Muscle of leg (tissue), 11 donors: ENCODE measurements around the gene ADAMTSL1. TPM values are rescaled to one million over a fixed set of nuclear protein-coding genes. Genes with fewer than 3 reads are reported as not detected.

ENCODE experiments used
- DNase-seq: peaks from one replicate; pipeline ENCODE4 v3.0.0; 2013
- H3K27ac ChIP-seq: one replicate; pipeline ENCODE4 v1.5.1; 2013; ENCODE audit warnings: mild to moderate bottlenecking, low read length, control low read depth
- H3K27me3 ChIP-seq: one replicate; pipeline ENCODE4 v1.6.1; 2013; ENCODE audit warnings: low read length; ENCODE audit not compliant: control insufficient read depth, insufficient read depth
- H3K36me3 ChIP-seq: one replicate; pipeline ENCODE4 v1.6.1; 2013; ENCODE audit warnings: low read length; ENCODE audit not compliant: control insufficient read depth, insufficient read depth
- H3K4me1 ChIP-seq: one replicate; pipeline ENCODE4 v1.6.1; 2013; ENCODE audit warnings: low read length; ENCODE audit not compliant: control insufficient read depth, insufficient read depth
- H3K4me3 ChIP-seq: one replicate; pipeline ENCODE4 v1.5.1; 2013; ENCODE audit warnings: low read length, control low read depth
- H3K9me3 ChIP-seq: replicated peaks from 2 replicates; pipeline ENCODE4 v1.6.1; 2013; ENCODE audit warnings: low read depth, low read length; ENCODE audit not compliant: control insufficient read depth
- WGBS: methylation state at CpG from one replicate; pipeline ENCODE4 v1.1.5; 2013; ENCODE audit warnings: missing lambda C conversion rate; ENCODE audit not compliant: insufficient coverage; 5-methylcytosine and 5-hydroxymethylcytosine counted together
- polyA plus RNA-seq, 8 donors: library from polyadenylated mRNA; unstranded; fragments of 120-200 nt; gene quantifications; one replicate each; pipeline versions ENCODE4 v1.2.1 to v1.2.3, GENCODE V29; 2013; ENCODE audit warnings: inconsistent platforms in 1 of 8, low replicate concordance in 1 of 8; ENCODE audit not compliant: insufficient read length in 8 of 8, insufficient read depth in 1 of 8
- total RNA-seq: library from RNA; stranded (reverse); fragments of 120-200 nt; gene quantifications from one replicate; pipeline ENCODE4 v1.2.4, GENCODE V29; 2013

Gene ADAMTSL1
- total and polyA plus RNA-seq, 9 donors = 9.9 to 32.9 (median 20.1) TPM

DNA sequence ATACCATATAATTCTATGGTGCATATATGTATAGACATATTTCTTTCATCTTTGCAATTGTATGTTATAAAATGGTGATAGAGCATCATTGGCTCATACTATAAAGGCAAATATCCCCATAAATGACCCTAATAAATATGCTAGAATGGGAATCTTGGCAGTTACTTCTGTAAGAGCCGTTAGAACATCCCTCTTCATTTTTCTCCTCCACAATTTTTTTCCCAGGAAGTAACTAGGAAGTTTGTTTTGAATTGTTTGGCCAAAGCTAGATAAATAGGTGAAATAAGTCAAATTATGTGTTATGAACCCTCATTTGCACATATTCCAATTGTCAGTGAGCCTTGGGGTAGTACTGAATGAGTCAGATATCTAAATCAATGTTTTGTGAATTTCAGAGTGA lies 209.9 kb downstream of the ADAMTSL1 start:
- Histone ChIP-seq H3K36me3 (no peaks in the 10 kb centered on the region), H3K27ac (no peak overlapping the region), H3K9me3 (no peaks in the 10 kb centered on the region), H3K27me3 (no peaks in the 10 kb centered on the region), H3K4me3 (no peak overlapping the region), H3K4me1 (no peaks in the 10 kb centered on the region)
- no peak for DNase-seq
- no CpG with 5 or more reads among the region's 1 CpG for WGBS

DNA sequence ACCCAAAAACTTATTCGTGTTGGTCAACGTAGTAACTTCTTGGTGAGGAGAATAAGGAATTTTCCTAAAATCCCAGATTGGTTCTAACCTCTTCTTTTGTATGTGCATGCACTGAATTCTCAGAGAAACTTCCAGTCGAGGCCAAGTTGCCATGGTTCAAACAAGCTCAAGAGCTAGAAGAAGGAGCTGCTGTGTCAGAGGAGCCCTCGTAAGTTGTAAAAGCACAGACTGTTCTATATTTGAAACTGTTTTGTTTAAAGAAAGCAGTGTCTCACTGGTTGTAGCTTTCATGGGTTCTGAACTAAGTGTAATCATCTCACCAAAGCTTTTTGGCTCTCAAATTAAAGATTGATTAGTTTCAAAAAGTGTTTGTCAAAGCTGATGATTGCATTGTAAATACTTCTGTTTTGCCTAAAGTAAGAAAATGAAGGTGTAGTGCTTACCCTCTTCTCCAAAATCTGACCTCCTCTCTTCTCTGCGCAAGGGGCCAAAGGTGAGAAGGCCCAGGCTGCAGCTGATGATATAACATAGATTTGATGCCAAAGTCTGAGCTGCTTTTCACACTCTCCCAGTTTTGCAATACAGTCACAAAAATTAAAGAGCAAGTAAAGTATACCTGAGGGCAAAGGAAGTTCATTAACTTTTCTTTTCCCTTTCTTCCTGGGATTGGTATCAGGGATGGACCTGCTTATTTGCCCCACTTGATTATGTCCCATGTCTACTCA lies 210.8 kb downstream of the ADAMTSL1 start:
- Histone ChIP-seq H3K27ac (no peak overlapping the region), H3K27me3 (no peaks in the 10 kb centered on the region), H3K9me3 (no peaks in the 10 kb centered on the region), H3K36me3 (no peaks in the 10 kb centered on the region), H3K4me3 (no peak overlapping the region), H3K4me1 (no peaks in the 10 kb centered on the region)
- WGBS = 83% methylated on average over 1 of the region's 5 CpGs
- DNase-seq = no peak

DNA sequence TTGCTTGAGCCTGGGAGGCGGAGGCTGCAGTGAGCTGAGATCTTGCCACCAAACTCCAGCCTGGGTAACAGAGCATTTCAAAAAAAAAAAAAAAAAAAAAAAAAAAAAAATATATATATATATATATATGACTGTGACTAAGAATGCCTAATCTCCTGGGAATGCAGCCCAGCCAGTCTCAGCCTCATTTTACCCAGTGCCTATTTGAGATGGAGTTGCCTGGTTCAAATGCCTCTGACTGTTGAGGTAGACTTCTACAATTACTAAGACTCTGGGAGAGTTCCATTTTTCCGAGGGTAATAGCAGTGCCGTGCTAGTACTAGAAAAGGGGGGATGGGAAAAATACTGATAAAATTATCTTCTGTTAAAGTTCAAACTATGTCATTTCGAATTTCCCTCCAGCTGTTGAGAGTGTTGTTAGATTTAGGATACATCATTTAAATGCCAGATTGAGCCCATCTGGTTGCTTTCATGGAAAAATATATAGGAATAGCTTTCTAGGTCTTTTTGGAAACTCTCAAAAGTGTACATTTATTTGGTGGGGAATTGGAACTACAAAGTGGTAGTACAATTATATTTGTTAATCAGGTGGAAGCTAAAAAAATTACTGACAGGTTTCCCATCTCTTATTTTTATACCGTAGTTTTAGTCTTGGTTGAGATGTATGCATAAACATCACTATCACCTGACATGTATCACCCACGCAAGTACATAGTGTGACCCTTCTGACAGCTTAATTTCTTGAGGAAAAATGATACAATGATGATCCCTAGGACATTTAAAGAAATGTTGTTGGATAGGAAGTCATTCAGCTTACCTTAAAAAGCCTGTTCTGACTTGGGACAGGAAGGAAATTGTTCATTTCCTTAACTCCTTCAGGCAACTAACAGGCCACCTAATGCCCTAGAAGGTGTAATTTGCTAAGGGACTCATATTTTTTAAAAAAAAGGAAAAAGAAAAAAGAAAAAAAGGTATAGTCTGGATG lies 214.9 kb downstream of the ADAMTSL1 start:
- WGBS = no CpG with 5 or more reads among the region's 6 CpGs
- DNase-seq = no peak
- Histone ChIP-seq H3K4me1 (no peaks in the 10 kb centered on the region), H3K27me3 (no peaks in the 10 kb centered on the region), H3K4me3 (no peak overlapping the region), H3K36me3 (no peaks in the 10 kb centered on the region), H3K27ac (no peak overlapping the region), H3K9me3 (no peaks in the 10 kb centered on the region)

DNA sequence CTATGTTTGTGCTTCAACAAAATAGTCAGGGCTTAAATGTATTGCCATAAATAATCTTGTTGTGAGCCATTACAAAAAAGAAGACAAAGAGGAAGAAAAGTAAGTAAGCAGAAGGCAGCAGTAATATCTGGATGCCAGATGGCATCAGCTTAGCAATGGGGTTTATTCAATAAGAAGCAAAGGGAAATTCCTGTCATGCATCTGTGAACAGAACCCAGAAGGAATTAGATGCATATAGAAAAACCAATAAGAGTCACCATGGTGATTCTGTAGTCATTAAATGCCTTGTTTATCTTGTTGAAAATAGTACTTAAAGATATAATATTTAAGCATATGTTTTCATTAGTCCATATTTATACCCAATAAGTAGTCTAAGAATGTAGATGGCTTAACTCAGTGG lies 216.0 kb downstream of the ADAMTSL1 start:
- no peaks in the 10 kb centered on the region for H3K4me1 ChIP-seq
- H3K9me3 ChIP-seq = peaks cover 7% of the 10 kb centered on the region
- H3K27me3 ChIP-seq = no peaks in the 10 kb centered on the region
- no peak overlapping the region for H3K4me3 ChIP-seq
- no peaks in the 10 kb centered on the region for H3K36me3 ChIP-seq
- no peak overlapping the region for H3K27ac ChIP-seq
- DNase-seq = no peak

DNA sequence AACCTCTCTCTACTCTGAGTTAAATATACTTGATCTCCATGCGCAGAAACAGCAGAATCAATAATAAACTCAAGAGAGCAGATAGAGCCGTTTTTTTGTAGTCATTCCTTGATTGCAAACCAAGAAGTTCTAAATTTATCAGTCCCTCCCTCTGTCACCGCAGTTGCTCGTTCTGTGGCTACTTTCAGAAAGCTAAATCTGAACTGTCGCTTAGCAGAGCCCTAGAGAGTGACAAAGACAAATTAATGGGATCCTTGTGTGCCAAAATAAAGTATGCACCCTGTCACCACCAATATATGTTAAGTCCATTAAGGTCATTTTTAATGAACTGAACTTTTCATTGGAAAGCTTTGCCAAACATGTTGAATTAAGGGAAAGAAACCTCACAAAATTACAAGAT lies 218.3 kb downstream of the ADAMTSL1 start:
- H3K27me3 ChIP-seq = no peaks in the 10 kb centered on the region
- H3K27ac ChIP-seq = no peak overlapping the region
- H3K36me3 ChIP-seq = no peaks in the 10 kb centered on the region
- H3K4me3 ChIP-seq = no peak overlapping the region
- WGBS = 64% methylated on average over 2 of the region's 5 CpGs
- H3K9me3 ChIP-seq = peaks cover 18% of the 10 kb centered on the region
- no peaks in the 10 kb centered on the region for H3K4me1 ChIP-seq
- no peak for DNase-seq

DNA sequence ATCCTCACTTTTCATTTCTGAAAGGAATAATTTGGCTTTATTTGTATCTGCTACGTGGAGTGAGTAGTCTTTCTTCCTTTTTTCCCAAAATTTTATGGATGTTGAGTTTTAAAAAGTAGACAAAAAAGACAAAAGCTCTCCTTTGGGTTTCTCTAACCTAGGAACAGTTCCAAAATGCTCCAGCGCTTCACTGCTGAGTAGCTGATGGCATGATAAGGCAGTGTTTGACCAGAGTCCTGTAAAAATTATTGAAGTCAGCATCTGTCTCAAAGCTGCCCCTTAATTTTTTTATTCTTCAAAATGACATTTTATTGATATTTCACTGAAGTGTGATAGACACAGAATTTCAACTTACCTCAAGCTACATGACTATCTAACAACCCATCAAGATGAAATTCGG lies 219.0 kb downstream of the ADAMTSL1 start:
- H3K4me1 ChIP-seq = no peaks in the 10 kb centered on the region
- H3K36me3 ChIP-seq = no peaks in the 10 kb centered on the region
- H3K9me3 ChIP-seq = peaks cover 18% of the 10 kb centered on the region
- WGBS = 60% methylated on average over 1 of the region's 3 CpGs
- no peak overlapping the region for H3K27ac ChIP-seq
- no peaks in the 10 kb centered on the region for H3K27me3 ChIP-seq
- no peak for DNase-seq
- no peak overlapping the region for H3K4me3 ChIP-seq

DNA sequence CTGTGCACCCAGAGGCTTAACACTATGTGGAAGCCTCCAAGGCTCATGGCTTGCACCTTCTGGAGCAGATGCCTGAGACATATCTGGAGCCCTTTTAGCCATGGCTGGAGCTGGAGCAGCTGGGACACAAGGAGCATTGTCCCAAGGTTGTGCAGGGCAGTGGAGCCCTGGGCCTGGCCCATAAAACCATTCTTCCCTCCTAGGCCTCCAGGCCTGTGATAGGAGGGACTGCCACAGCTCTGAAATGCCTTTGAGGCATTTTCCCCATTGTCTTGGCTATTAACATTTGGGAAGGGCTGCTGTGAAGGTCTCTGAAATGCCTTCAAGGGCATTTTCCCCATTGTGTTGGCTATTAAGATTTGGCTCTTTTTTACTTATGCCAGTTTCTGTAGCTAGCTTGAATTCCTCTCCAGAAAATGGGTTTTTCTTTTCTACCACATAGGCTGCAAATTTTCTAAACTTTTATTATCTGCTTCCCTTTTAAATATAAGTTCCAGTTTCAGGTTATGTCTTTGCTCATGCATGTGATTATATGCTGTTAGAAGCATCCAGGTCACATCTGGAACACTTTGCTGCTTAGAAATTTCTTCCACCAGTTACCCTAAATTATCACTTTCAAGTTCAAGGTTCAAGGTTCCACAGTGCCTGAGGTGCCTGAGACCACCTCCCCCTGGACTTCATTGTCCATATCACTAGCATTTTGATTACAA lies 221.2 kb downstream of the ADAMTSL1 start:
- no peak for DNase-seq
- Histone ChIP-seq H3K36me3 (no peaks in the 10 kb centered on the region), H3K27ac (no peak overlapping the region), H3K9me3 (peaks cover 18% of the 10 kb centered on the region), H3K27me3 (no peaks in the 10 kb centered on the region), H3K4me1 (no peaks in the 10 kb centered on the region), H3K4me3 (no peak overlapping the region)

DNA sequence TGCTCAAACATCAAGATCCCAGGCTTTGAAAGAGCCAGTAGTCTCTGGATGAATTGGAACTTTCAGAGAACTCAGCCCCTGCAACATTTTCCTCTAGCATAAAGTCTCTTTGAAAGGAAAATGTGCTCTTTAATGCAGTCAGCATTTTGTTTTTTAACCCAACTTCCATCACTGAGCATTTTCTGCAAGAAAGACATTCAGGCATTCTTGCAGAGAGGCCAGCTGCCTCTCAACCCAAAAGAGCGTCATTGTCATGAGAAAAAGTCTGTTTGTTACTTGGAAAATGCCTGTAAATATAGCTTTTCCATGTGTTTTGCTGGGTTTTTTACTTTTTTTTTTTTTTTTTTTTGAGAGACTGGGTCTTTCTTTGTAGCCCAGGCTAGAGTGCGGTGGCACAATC lies 225.0 kb downstream of the ADAMTSL1 start:
- DNase-seq = peak; percentile 55
- H3K27ac ChIP-seq = peak overlapping the region; percentile 25
- WGBS = no CpG with 5 or more reads among the region's 2 CpGs

DNA sequence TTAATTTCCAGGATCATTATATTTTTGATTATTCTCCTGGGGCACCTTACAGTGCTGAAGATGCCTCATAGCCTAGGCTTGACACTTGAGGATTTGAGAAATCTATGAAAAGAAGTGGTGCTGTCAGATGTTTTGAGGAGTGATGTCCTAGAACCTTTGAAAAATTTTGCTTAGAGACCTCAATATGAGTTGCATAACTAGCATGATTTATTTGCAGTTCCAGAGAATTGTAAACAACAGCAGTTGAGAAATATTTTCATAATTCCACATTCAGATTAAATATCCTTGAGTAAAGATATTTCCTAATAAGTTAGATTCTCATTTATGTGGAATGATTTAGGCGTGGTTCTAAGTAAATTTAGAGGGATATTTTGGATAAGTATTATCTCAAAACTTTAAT lies 225.8 kb downstream of the ADAMTSL1 start:
- Histone ChIP-seq H3K27me3 (no peaks in the 10 kb centered on the region), H3K4me3 (no peak overlapping the region), H3K27ac (no peak overlapping the region), H3K4me1 (peaks cover 1% of the 10 kb centered on the region), H3K36me3 (no peaks in the 10 kb centered on the region), H3K9me3 (peaks cover 13% of the 10 kb centered on the region)
- DNase-seq = no peak
- WGBS = no CpG with 5 or more reads among the region's 1 CpG

More for the DNA sequence above, 225.0 kb downstream of the ADAMTSL1 start:
- no peaks in the 10 kb centered on the region for H3K36me3 ChIP-seq
- no peaks in the 10 kb centered on the region for H3K27me3 ChIP-seq
- H3K4me3 ChIP-seq = no peak overlapping the region
- no peaks in the 10 kb centered on the region for H3K4me1 ChIP-seq
- H3K9me3 ChIP-seq = peaks cover 18% of the 10 kb centered on the region

DNA sequence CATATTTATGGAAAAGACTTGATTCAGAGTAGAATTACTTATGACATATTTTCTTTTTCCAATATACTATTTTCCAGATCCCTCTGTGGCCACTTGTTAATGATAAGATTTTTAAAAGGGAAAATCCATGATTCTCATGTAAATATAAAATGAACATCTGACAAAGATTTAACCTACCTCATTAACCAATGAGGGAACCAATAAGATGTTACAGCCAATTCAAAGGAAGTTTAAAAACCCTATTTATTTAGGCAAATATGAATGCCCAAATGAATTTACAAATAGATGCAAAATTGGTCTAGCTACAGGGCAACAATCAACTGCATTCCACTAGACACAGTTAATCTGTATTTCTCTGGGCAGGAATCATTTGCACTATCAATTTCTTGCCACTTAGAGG lies 226.8 kb downstream of the ADAMTSL1 start:
- no peak overlapping the region for H3K4me3 ChIP-seq
- peaks cover 3% of the 10 kb centered on the region for H3K4me1 ChIP-seq
- H3K9me3 ChIP-seq = peaks cover 4% of the 10 kb centered on the region
- DNase-seq = no peak
- H3K27ac ChIP-seq = no peak overlapping the region
- H3K36me3 ChIP-seq = no peaks in the 10 kb centered on the region
- no peaks in the 10 kb centered on the region for H3K27me3 ChIP-seq
